Spinal cord (tissue), 10 donors: ENCODE data around the gene TCOF1. TPM values are rescaled to one million over a fixed set of nuclear protein-coding genes. Genes with fewer than 3 reads are reported as not detected.

ENCODE experiments used
- DNase-seq, 6 donors: peaks; one replicate each; pipeline versions ENCODE4 v3.0.0 to v3.0.0-alpha.2; 2013 to 2015; ENCODE audit warnings: low spot score in 6 of 6, low read depth in 4 of 6
- H3K27ac ChIP-seq: one replicate; pipeline ENCODE4 v1.5.1; 2013; ENCODE audit warnings: low read depth, low read length, control low read depth
- H3K27me3 ChIP-seq: one replicate; pipeline ENCODE4 v1.6.1; 2013; ENCODE audit warnings: low read length; ENCODE audit not compliant: control insufficient read depth, insufficient read depth
- H3K36me3 ChIP-seq: one replicate; pipeline ENCODE4 v1.6.1; 2013; ENCODE audit warnings: low read length; ENCODE audit not compliant: control insufficient read depth, insufficient read depth
- H3K4me1 ChIP-seq: one replicate; pipeline ENCODE4 v1.6.1; 2013; ENCODE audit warnings: low read length; ENCODE audit not compliant: control insufficient read depth, insufficient read depth
- H3K4me3 ChIP-seq: one replicate; pipeline ENCODE4 v1.5.1; 2013; ENCODE audit warnings: low read depth, low read length, control low read depth
- H3K9me3 ChIP-seq: one replicate; pipeline ENCODE4 v1.6.1; 2013; ENCODE audit warnings: low read length; ENCODE audit not compliant: control insufficient read depth, insufficient read depth
- WGBS: methylation state at CpG from one replicate; pipeline ENCODE4 v1.1.5; 2013; ENCODE audit warnings: missing lambda C conversion rate; ENCODE audit not compliant: insufficient coverage; 5-methylcytosine and 5-hydroxymethylcytosine counted together
- polyA plus RNA-seq, 2 donors: library from polyadenylated mRNA; unstranded; fragments of 120-200 nt; gene quantifications; one replicate each; pipeline ENCODE4 v1.2.1, GENCODE V29; 2013; ENCODE audit not compliant: insufficient read length in 2 of 2
- total RNA-seq, 2 donors: library from RNA; depleted of rRNA in 1 of 2; stranded (reverse); fragments of 120-200 nt in 1 of 2; fragments of >200 nt in 1 of 2; gene quantifications; one replicate each; pipeline versions ENCODE4 v1.2.3 to v1.2.4, GENCODE V29; 2013 to 2014
- donor health status: healthy.

The TCOF1 gene
- total and polyA plus RNA-seq, 4 donors: 8.7 to 26.3 (median 22.4) TPM

DNA sequence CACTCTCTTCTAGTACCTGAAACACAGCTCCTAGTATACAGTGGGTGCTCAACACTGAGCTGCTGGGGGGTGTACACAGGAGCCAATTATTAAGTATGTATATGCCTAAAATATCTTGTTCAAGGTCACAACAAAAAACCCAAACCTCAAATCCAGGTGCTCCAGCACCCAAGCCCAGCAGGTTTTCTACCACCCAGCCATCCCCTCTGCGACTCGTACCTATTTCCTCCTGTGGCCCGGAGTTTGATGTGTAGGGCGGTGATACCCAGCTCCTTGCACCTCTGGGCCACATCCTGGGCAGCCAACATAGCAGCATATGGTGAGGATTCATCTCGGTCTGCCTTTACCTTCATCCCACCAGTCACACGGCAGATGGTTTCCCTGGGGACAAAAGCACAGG lies 89.1 kb downstream of the TCOF1 start:
- H3K4me1 ChIP-seq: peaks cover 15% of the 10 kb centered on the region
- no peak overlapping the region for H3K4me3 ChIP-seq
- H3K9me3 ChIP-seq: no peaks in the 10 kb centered on the region
- H3K36me3 ChIP-seq: peaks cover 46% of the 10 kb centered on the region
- H3K27me3 ChIP-seq: no peaks in the 10 kb centered on the region
- no peak for DNase-seq
- H3K27ac ChIP-seq: no peak overlapping the region
- 92% methylated on average over 2 of the region's 6 CpGs for WGBS

- Histone ChIP-seq H3K36me3 (peaks cover 43% of the 10 kb centered on the region), H3K27ac (no peak overlapping the region), H3K9me3 (no peaks in the 10 kb centered on the region), H3K4me1 (peaks cover 9% of the 10 kb centered on the region), H3K4me3 (no peak overlapping the region), H3K27me3 (no peaks in the 10 kb centered on the region)
- WGBS: 88% methylated on average over 2 of the region's 6 CpGs
- no peak for DNase-seq
Observed at GRCh38 chr5:150447188-150447587, 89.7 kb downstream of the TCOF1 start.

GRCh38 chr5:150448334-150448733 lies 90.8 kb downstream of the TCOF1 start:
- Histone ChIP-seq H3K27me3 (no peaks in the 10 kb centered on the region), H3K9me3 (no peaks in the 10 kb centered on the region), H3K36me3 (peaks cover 42% of the 10 kb centered on the region), H3K4me1 (peaks cover 9% of the 10 kb centered on the region), H3K4me3 (peak overlapping the region; percentile 98), H3K27ac (no peak overlapping the region)
- no peak for DNase-seq
- 71% methylated on average over 1 of the region's 4 CpGs for WGBS

GRCh38 chr5:150448952-150449516 lies 91.5 kb downstream of the TCOF1 start:
- Histone ChIP-seq H3K4me1 (peaks cover 9% of the 10 kb centered on the region), H3K27ac (peak overlapping the region; percentile 98), H3K27me3 (no peaks in the 10 kb centered on the region), H3K4me3 (peak overlapping the region; percentile 98), H3K9me3 (no peaks in the 10 kb centered on the region), H3K36me3 (peaks cover 35% of the 10 kb centered on the region)
- DNase-seq: no peak
- WGBS: 0% methylated on average over 31 of the region's 31 CpGs

Other genes with a start within 250 kb of the TCOF1 start
- gene PDGFRB, start 201.9 kb upstream of the TCOF1 start, total RNA-seq: 100 to 1,000 TPM in 1 of 2 donors, 10 to 100 TPM in 1; 53.0 to 121 TPM
- 10 to 100 TPM; 83.5 to 86.9 TPM for gene PDGFRB, start 201.9 kb upstream of the TCOF1 start, polyA plus RNA-seq
- gene CDX1, start 190.9 kb upstream of the TCOF1 start, total RNA-seq: under 1 TPM in 1 of 2 donors, not detected in 1; 0.28 TPM
- gene CDX1, start 190.9 kb upstream of the TCOF1 start, polyA plus RNA-seq: not detected
- gene SLC6A7, start 167.6 kb upstream of the TCOF1 start, total RNA-seq: 10 to 100 TPM in 1 of 2 donors, 1 to 10 TPM in 1; 4.4 to 11.3 TPM
- 10 to 100 TPM; 23.1 to 33.1 TPM for gene SLC6A7, start 167.6 kb upstream of the TCOF1 start, polyA plus RNA-seq
- 10 to 100 TPM in 1 of 2 donors, 1 to 10 TPM in 1; 5.7 to 26.1 TPM for gene CAMK2A, start 67.9 kb upstream of the TCOF1 start, total RNA-seq
- 10 to 100 TPM; 21.0 to 26.8 TPM for gene CAMK2A, start 67.9 kb upstream of the TCOF1 start, polyA plus RNA-seq
- gene ARSI, start 54.8 kb upstream of the TCOF1 start, total RNA-seq: 10 to 100 TPM in 1 of 2 donors, 1 to 10 TPM in 1; 5.4 to 17.5 TPM
- 1 to 10 TPM; 1.3 to 5.0 TPM for gene ARSI, start 54.8 kb upstream of the TCOF1 start, polyA plus RNA-seq
- gene CD74, start 55.2 kb downstream of the TCOF1 start, total RNA-seq: 100 to 1,000 TPM in 1 of 2 donors, 10 to 100 TPM in 1; 96.3 to 175 TPM
- gene CD74, start 55.2 kb downstream of the TCOF1 start, polyA plus RNA-seq: 100 to 1,000 TPM in 1 of 2 donors, 10 to 100 TPM in 1; 59.3 to 109 TPM
- gene RPS14, start 92.0 kb downstream of the TCOF1 start, total RNA-seq: 1,000 to 10,000 TPM; 1,186 to 2,810 TPM
- 1,000 to 10,000 TPM; 1,016 to 1,168 TPM for gene RPS14, start 92.0 kb downstream of the TCOF1 start, polyA plus RNA-seq
- 10 to 100 TPM; 32.8 to 39.0 TPM for gene NDST1, start 150.4 kb downstream of the TCOF1 start, total RNA-seq
- gene NDST1, start 150.4 kb downstream of the TCOF1 start, polyA plus RNA-seq: 10 to 100 TPM; 79.3 to 81.1 TPM